HEK293 (cell line): Measurements from ENCODE around the gene TLE3.

ENCODE experiments used
- YY1 ChIP-seq: fragments of 450-650 bp; formaldehyde crosslinking; IDR thresholded peaks from 2 replicates; pipeline ENCODE4 v1.5.1; 2018; ENCODE audit warnings: missing biosample characterization, missing genetic modification characterization
- ZBTB8A ChIP-seq: fragments of 450-650 bp; formaldehyde crosslinking; IDR thresholded peaks from 2 replicates; pipeline ENCODE4 v1.5.1; 2016; ENCODE audit warnings: missing biosample characterization, missing genetic modification characterization
- ZFHX2 ChIP-seq: fragments of 450-650 bp; formaldehyde crosslinking; conservative IDR thresholded peaks from 2 replicates; pipeline ENCODE4 v1.5.1; 2016; ENCODE audit warnings: missing biosample characterization, missing genetic modification characterization
- ZNF10 ChIP-seq: fragments of 450-650 bp; formaldehyde crosslinking; IDR thresholded peaks from 2 replicates; pipeline ENCODE4 v1.5.1; 2017; ENCODE audit warnings: missing biosample characterization, missing genetic modification characterization
- ZNF223 ChIP-seq: fragments of 450-650 bp; formaldehyde crosslinking; IDR thresholded peaks from 2 replicates; pipeline ENCODE4 v1.5.1; 2016; ENCODE audit warnings: missing biosample characterization, missing genetic modification characterization
- ZNF239 ChIP-seq: fragments of 450-650 bp; formaldehyde crosslinking; IDR thresholded peaks from 2 replicates; pipeline ENCODE4 v1.5.1; 2016; ENCODE audit warnings: missing biosample characterization, missing genetic modification characterization
- ZNF350 ChIP-seq: fragments of 450-650 bp; formaldehyde crosslinking; IDR thresholded peaks from 2 replicates; pipeline ENCODE4 v1.5.0; 2017; ENCODE audit warnings: missing biosample characterization, mild to moderate bottlenecking, missing genetic modification characterization
- ZNF37A ChIP-seq: fragments of 450-650 bp; IDR thresholded peaks from 2 replicates; pipeline ENCODE4 v1.5.1; 2018; ENCODE audit warnings: missing biosample characterization, missing genetic modification characterization
- ZNF423 ChIP-seq: fragments of 450-650 bp; formaldehyde crosslinking; IDR thresholded peaks from 2 replicates; pipeline ENCODE4 v1.5.1; 2016; ENCODE audit warnings: missing biosample characterization, missing genetic modification characterization
- ZNF426 ChIP-seq: fragments of 450-650 bp; formaldehyde crosslinking; IDR thresholded peaks from 2 replicates; pipeline ENCODE4 v1.5.1; 2017; ENCODE audit warnings: missing biosample characterization, missing genetic modification characterization, mild to moderate bottlenecking, inconsistent platforms, moderate library complexity
- ZNF549 ChIP-seq: fragments of 450-650 bp; IDR thresholded peaks from 2 replicates; pipeline ENCODE4 v1.5.1; 2018; ENCODE audit warnings: missing biosample characterization, missing genetic modification characterization, mild to moderate bottlenecking, inconsistent platforms, moderate library complexity
- ZNF560 ChIP-seq: fragments of 450-650 bp; formaldehyde crosslinking; IDR thresholded peaks from 2 replicates; pipeline ENCODE4 v1.5.1; 2017; ENCODE audit warnings: missing biosample characterization, missing genetic modification characterization, borderline replicate concordance
- ZNF561 ChIP-seq: fragments of 450-650 bp; IDR thresholded peaks from 2 replicates; pipeline ENCODE4 v1.5.1; 2018; ENCODE audit warnings: missing biosample characterization, missing genetic modification characterization, borderline replicate concordance
- ZNF623 ChIP-seq: fragments of 450-650 bp; formaldehyde crosslinking; IDR thresholded peaks from 2 replicates; pipeline ENCODE4 v1.5.1; 2016; ENCODE audit warnings: missing biosample characterization, missing genetic modification characterization
- ZNF670 ChIP-seq: fragments of 450-650 bp; formaldehyde crosslinking; IDR thresholded peaks from 2 replicates; pipeline ENCODE4 v1.5.1; 2016; ENCODE audit warnings: missing biosample characterization, missing genetic modification characterization, low read depth
- ZNF707 ChIP-seq: fragments of 450-650 bp; formaldehyde crosslinking; IDR thresholded peaks from 2 replicates; pipeline ENCODE4 v1.5.1; 2016; ENCODE audit warnings: missing biosample characterization, missing genetic modification characterization
- ZNF747 ChIP-seq: fragments of 450-650 bp; formaldehyde crosslinking; IDR thresholded peaks from 2 replicates; pipeline ENCODE4 v1.5.1; 2016; ENCODE audit warnings: missing biosample characterization, missing genetic modification characterization
- ZNF777 ChIP-seq: fragments of 450-650 bp; formaldehyde crosslinking; IDR thresholded peaks from 2 replicates; pipeline ENCODE4 v1.5.1; 2017; ENCODE audit warnings: missing biosample characterization, missing genetic modification characterization, borderline replicate concordance
- ZNF843 ChIP-seq: fragments of 450-650 bp; formaldehyde crosslinking; IDR thresholded peaks from 2 replicates; pipeline ENCODE4 v1.5.1; 2016; ENCODE audit warnings: missing biosample characterization, missing genetic modification characterization
- ZSCAN23 ChIP-seq: fragments of 450-650 bp; formaldehyde crosslinking; IDR thresholded peaks from 2 replicates; pipeline ENCODE4 v1.5.1; 2016; ENCODE audit warnings: missing biosample characterization, missing genetic modification characterization
- TF ChIP-seq, protein P1 (sequence below): fragments of 450-650 bp; formaldehyde crosslinking; IDR thresholded peaks from 2 replicates; pipeline ENCODE4 v1.5.1; 2016; ENCODE audit warnings: missing biosample characterization, missing genetic modification characterization
- TF ChIP-seq, protein P2 (sequence below): fragments of 450-650 bp; formaldehyde crosslinking; IDR thresholded peaks from 2 replicates; pipeline ENCODE4 v1.5.1; 2017; ENCODE audit warnings: missing biosample characterization, mild to moderate bottlenecking, missing genetic modification characterization, moderate library complexity
- TF ChIP-seq, protein P3 (sequence below): fragments of 450-650 bp; formaldehyde crosslinking; IDR thresholded peaks from 2 replicates; pipeline ENCODE4 v1.5.1; 2016; ENCODE audit warnings: missing biosample characterization, missing genetic modification characterization
- TF ChIP-seq, protein P4 (sequence below): fragments of 450-650 bp; formaldehyde crosslinking; IDR thresholded peaks from 2 replicates; pipeline ENCODE4 v1.5.1; 2016; ENCODE audit warnings: missing biosample characterization, missing genetic modification characterization
- TF ChIP-seq, protein P5 (sequence below): fragments of 450-650 bp; formaldehyde crosslinking; IDR thresholded peaks from 2 replicates; pipeline ENCODE4 v1.5.1; 2016; ENCODE audit warnings: missing biosample characterization, missing genetic modification characterization, borderline replicate concordance
- TF ChIP-seq, protein P6 (sequence below): fragments of 450-650 bp; formaldehyde crosslinking; IDR thresholded peaks from 2 replicates; pipeline ENCODE4 v1.5.1; 2017; ENCODE audit warnings: missing biosample characterization, missing genetic modification characterization
- TF ChIP-seq, protein P7 (sequence below): fragments of 450-650 bp; IDR thresholded peaks from 2 replicates; pipeline ENCODE4 v1.5.1; 2018; ENCODE audit warnings: missing biosample characterization, missing genetic modification characterization
- TF ChIP-seq, protein P8 (sequence below): fragments of 450-650 bp; formaldehyde crosslinking; IDR thresholded peaks from 2 replicates; pipeline ENCODE4; 2016; ENCODE audit warnings: missing biosample characterization, missing genetic modification characterization

Gene TLE3

DNA sequence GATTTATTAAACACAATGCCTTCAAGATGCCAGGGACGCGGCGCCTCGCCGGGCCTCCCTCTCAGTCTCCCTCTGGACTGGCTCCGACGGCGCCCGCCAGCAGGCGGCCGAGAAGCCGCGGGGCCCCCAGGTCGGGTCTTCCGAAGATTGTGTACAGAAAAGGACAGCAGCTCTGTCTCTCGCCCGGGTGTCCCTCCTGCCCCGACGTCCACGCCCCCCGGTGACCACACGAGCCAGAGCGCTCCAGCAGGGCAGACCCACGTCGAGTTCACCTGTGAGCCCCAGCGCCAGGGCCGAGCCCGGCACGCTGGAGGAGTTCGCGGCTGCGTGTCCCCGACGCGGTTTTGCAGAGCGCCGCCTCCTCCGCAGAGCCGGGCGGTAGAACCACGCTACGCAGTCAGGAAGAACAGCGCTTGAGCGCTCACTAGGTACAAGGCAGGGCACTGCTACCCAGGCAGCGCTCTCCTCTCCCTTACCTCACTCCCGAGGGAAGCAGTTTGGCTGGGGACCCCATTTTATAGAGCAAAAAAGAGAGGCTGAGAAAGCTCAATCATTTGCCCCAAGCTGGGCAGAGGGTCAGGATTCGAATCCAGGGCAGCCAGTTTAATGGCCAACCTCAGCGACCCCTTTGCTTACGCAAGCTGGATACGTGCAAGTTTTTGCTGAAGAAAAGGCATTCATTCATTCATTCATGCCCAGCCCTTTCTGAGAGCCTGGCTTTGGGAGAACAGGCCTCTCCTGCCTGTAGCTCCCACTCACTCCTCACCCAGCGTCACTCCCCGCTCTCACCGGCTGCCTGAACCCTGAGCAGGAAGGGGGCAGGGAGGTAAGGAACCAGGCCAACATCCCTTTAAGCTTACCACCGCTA, 3.0 kb upstream of the TLE3 start (continued):
- TF ChIP-seq ZNF843 (tag by site-specific recombination) (0 out of 2 replicates have a peak, but pooled peaks have one; percentile 55), ZSCAN23 (tag by site-specific recombination) (no peak), ZNF239 (no peak), ZNF561 (0 out of 2 replicates have a peak, but pooled peaks have one; percentile 21), ZNF426 (tag by site-specific recombination) (no peak), ZNF707 (tag by site-specific recombination) (no peak), ZNF223 (tag by site-specific recombination) (0 out of 2 replicates have a peak, but pooled peaks have one; percentile 53), ZNF549 (tag by site-specific recombination) (no peak), YY1 (tag by site-specific recombination) (no peak), ZNF560 (tag by site-specific recombination) (no peak), ZBTB8A (tag by site-specific recombination) (peak; percentile 78), ZNF350 (tag by site-specific recombination) (no peak), ZNF747 (tag by site-specific recombination) (no peak), ZNF670 (no peak), ZFHX2 (tag by site-specific recombination) (0 out of 2 replicates have a peak, but pooled peaks have one; percentile 4), ZNF623 (tag by site-specific recombination) (no peak), ZNF423 (tag by site-specific recombination) (peak; percentile 34; the same call in 1 of the 2 replicates), ZNF37A (no peak), ZNF10 (tag by site-specific recombination) (0 out of 2 replicates have a peak, but pooled peaks have one; percentile 7), ZNF777 (tag by site-specific recombination) (peak; percentile 97; the same call in 1 of the 2 replicates)
- TF ChIP-seq, protein P1, sequence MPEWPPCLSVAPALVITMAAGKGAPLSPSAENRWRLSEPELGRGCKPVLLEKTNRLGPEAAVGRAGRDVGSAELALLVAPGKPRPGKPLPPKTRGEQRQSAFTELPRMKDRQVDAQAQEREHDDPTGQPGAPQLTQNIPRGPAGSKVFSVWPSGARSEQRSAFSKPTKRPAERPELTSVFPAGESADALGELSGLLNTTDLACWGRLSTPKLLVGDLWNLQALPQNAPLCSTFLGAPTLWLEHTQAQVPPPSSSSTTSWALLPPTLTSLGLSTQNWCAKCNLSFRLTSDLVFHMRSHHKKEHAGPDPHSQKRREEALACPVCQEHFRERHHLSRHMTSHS (tag by site-specific recombination) = no peak
- TF ChIP-seq, protein P2, sequence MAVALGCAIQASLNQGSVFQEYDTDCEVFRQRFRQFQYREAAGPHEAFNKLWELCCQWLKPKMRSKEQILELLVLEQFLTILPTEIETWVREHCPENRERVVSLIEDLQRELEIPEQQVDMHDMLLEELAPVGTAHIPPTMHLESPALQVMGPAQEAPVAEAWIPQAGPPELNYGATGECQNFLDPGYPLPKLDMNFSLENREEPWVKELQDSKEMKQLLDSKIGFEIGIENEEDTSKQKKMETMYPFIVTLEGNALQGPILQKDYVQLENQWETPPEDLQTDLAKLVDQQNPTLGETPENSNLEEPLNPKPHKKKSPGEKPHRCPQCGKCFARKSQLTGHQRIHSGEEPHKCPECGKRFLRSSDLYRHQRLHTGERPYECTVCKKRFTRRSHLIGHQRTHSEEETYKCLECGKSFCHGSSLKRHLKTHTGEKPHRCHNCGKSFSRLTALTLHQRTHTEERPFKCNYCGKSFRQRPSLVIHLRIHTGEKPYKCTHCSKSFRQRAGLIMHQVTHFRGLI (tag by site-specific recombination) = no peak
- TF ChIP-seq, protein P3, sequence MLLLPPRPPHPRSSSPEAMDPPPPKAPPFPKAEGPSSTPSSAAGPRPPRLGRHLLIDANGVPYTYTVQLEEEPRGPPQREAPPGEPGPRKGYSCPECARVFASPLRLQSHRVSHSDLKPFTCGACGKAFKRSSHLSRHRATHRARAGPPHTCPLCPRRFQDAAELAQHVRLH (tag by site-specific recombination) = no peak
- TF ChIP-seq, protein P4, sequence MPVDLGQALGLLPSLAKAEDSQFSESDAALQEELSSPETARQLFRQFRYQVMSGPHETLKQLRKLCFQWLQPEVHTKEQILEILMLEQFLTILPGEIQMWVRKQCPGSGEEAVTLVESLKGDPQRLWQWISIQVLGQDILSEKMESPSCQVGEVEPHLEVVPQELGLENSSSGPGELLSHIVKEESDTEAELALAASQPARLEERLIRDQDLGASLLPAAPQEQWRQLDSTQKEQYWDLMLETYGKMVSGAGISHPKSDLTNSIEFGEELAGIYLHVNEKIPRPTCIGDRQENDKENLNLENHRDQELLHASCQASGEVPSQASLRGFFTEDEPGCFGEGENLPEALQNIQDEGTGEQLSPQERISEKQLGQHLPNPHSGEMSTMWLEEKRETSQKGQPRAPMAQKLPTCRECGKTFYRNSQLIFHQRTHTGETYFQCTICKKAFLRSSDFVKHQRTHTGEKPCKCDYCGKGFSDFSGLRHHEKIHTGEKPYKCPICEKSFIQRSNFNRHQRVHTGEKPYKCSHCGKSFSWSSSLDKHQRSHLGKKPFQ (tag by site-specific recombination) = peak; percentile 75
- TF ChIP-seq, protein P5, sequence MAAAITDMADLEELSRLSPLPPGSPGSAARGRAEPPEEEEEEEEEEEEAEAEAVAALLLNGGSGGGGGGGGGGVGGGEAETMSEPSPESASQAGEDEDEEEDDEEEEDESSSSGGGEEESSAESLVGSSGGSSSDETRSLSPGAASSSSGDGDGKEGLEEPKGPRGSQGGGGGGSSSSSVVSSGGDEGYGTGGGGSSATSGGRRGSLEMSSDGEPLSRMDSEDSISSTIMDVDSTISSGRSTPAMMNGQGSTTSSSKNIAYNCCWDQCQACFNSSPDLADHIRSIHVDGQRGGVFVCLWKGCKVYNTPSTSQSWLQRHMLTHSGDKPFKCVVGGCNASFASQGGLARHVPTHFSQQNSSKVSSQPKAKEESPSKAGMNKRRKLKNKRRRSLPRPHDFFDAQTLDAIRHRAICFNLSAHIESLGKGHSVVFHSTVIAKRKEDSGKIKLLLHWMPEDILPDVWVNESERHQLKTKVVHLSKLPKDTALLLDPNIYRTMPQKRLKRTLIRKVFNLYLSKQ (tag by site-specific recombination) = no peak
- TF ChIP-seq, protein P6, sequence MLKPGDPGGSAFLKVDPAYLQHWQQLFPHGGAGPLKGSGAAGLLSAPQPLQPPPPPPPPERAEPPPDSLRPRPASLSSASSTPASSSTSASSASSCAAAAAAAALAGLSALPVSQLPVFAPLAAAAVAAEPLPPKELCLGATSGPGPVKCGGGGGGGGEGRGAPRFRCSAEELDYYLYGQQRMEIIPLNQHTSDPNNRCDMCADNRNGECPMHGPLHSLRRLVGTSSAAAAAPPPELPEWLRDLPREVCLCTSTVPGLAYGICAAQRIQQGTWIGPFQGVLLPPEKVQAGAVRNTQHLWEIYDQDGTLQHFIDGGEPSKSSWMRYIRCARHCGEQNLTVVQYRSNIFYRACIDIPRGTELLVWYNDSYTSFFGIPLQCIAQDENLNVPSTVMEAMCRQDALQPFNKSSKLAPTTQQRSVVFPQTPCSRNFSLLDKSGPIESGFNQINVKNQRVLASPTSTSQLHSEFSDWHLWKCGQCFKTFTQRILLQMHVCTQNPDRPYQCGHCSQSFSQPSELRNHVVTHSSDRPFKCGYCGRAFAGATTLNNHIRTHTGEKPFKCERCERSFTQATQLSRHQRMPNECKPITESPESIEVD = no peak
- TF ChIP-seq, protein P7, sequence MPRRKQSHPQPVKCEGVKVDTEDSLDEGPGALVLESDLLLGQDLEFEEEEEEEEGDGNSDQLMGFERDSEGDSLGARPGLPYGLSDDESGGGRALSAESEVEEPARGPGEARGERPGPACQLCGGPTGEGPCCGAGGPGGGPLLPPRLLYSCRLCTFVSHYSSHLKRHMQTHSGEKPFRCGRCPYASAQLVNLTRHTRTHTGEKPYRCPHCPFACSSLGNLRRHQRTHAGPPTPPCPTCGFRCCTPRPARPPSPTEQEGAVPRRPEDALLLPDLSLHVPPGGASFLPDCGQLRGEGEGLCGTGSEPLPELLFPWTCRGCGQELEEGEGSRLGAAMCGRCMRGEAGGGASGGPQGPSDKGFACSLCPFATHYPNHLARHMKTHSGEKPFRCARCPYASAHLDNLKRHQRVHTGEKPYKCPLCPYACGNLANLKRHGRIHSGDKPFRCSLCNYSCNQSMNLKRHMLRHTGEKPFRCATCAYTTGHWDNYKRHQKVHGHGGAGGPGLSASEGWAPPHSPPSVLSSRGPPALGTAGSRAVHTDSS (tag by site-specific recombination) = no peak
- TF ChIP-seq, protein P8, sequence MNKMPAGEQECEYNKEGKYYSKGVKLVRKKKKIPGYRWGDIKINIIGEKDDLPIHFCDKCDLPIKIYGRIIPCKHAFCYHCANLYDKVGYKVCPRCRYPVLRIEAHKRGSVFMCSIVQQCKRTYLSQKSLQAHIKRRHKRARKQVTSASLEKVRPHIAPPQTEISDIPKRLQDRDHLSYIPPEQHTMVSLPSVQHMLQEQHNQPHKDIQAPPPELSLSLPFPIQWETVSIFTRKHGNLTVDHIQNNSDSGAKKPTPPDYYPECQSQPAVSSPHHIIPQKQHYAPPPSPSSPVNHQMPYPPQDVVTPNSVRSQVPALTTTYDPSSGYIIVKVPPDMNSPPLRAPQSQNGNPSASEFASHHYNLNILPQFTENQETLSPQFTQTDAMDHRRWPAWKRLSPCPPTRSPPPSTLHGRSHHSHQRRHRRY (tag by site-specific recombination) = no peak
